Tongue (tissue), 2 donors: Measurements from ENCODE around the gene IZUMO3. TPM values are rescaled to one million over a fixed set of nuclear protein-coding genes. Genes with fewer than 3 reads are reported as not detected.
A peak's percentile ranks its signal among the peaks of the same experiment; 100 is the strongest.
"Not testable (repeated sequence)": the region's sequence is repeated elsewhere in the genome, so short reads cannot be mapped to it uniquely, and the experiment has no call there.

Source experiments
- DNase-seq: peaks from one replicate; pipeline ENCODE4 v3.0.0-alpha.2; 2015
- total RNA-seq: library from RNA; depleted of rRNA; stranded (reverse); fragments of >200 nt; gene quantifications from one replicate; pipeline ENCODE4 v1.2.3, GENCODE V29; 2014

IZUMO3 gene
- total RNA-seq = not detected

- DNase-seq = no peak
Observed at GRCh38 chr9:24545847-24546522, at the start of gene IZUMO3. IZUMO3 (minus strand) TSS chr9:24545897; CDS start chr9:24545649, 248 bp downstream.

GRCh38 chr9:24594234-24594850 is 48.6 kb upstream of the IZUMO3 start:
- no peak for DNase-seq

GRCh38 chr9:24590432-24590831 is 44.7 kb upstream of the IZUMO3 start:
- DNase-seq = no peak

- no peak for DNase-seq
Observed at GRCh38 chr9:24587883-24588282, 42.2 kb upstream of the IZUMO3 start.

GRCh38 chr9:24582146-24583126 is 36.7 kb upstream of the IZUMO3 start:
- peak; percentile 16 for DNase-seq

- not testable (repeated sequence) for DNase-seq
Observed at GRCh38 chr9:24580005-24580404, 34.3 kb upstream of the IZUMO3 start.

- peak; percentile 67 for DNase-seq
Observed at GRCh38 chr9:24572406-24572805, 26.7 kb upstream of the IZUMO3 start.

GRCh38 chr9:24561957-24562356 is 16.3 kb upstream of the IZUMO3 start:
- DNase-seq = no peak

- no peak for DNase-seq
Observed at GRCh38 chr9:24553183-24553552, 7.5 kb upstream of the IZUMO3 start.

GRCh38 chr9:24552526-24553182 is 7.0 kb upstream of the IZUMO3 start:
- no peak for DNase-seq

GRCh38 chr9:24545285-24545684 is 412 bp downstream of the IZUMO3 start:
- no peak for DNase-seq

- DNase-seq = no peak
Observed at GRCh38 chr9:24518545-24518944, 27.2 kb downstream of the IZUMO3 start.

GRCh38 chr9:24516463-24516862 is 29.2 kb downstream of the IZUMO3 start:
- no peak for DNase-seq

- no peak for DNase-seq
Observed at GRCh38 chr9:24509850-24510249, 35.8 kb downstream of the IZUMO3 start.

- DNase-seq = no peak
Observed at GRCh38 chr9:24504521-24504920, 41.2 kb downstream of the IZUMO3 start.

GRCh38 chr9:24502206-24502937 is 43.3 kb downstream of the IZUMO3 start:
- DNase-seq = peak; percentile 17

GRCh38 chr9:24500761-24501160 is 44.9 kb downstream of the IZUMO3 start:
- DNase-seq = no peak

- no peak for DNase-seq
Observed at GRCh38 chr9:24498632-24499031, 47.1 kb downstream of the IZUMO3 start.

- no peak for DNase-seq
Observed at GRCh38 chr9:24497671-24498070, 48.0 kb downstream of the IZUMO3 start.
